Lung microvascular endothelial cell (primary cell): ENCODE data around the gene BARX2. TPM values are rescaled to one million over a fixed set of nuclear protein-coding genes. Genes with fewer than 3 reads are reported as not detected.

ENCODE experiments used
- DNase-seq, 2 donors: peaks; one replicate each; pipeline versions ENCODE4 v3.0.0 to v3.0.0-alpha.2; 2010; ENCODE audit warnings: low read depth in 2 of 2
- total RNA-seq: library from RNA; depleted of rRNA; stranded (reverse); fragments of >200 nt; gene quantifications from 2 replicates; pipeline ENCODE4 v1.2.1, GENCODE V29; 2014

Gene BARX2
- total RNA-seq, 1 donor from 2014 or later = not detected

- no peak for DNase-seq
Observed at GRCh38 chr11:129373489-129373953, 2.1 kb upstream of the BARX2 start.

GRCh38 chr11:129374081-129374992 is 1.3 kb upstream of the BARX2 start:
- no peak for DNase-seq

GRCh38 chr11:129374993-129375750 is 476 bp upstream of the BARX2 start:
- no peak for DNase-seq

GRCh38 chr11:129376658-129377341 is 1.2 kb downstream of the BARX2 start:
- no peak for DNase-seq

DNA sequence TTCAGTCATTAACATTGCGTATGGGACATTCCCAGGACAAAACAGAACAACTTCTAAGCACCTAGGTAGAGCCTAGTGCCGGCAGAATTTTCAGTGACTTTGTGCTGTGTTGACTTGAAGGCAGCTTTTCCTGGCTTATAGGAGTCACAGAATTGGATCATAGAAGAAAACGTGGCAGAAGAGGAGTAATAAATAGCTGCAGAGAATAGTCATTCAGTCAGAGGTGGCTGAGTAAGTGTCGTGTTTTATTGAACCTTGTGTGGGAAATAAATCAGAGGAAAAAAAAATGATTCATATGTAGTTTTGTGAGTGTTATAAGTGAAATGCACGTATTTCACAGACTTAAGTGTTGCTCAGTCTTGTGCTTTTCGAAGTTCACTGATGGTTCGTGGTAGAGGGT is 2.1 kb downstream of the BARX2 start:
- no peak for DNase-seq

DNA sequence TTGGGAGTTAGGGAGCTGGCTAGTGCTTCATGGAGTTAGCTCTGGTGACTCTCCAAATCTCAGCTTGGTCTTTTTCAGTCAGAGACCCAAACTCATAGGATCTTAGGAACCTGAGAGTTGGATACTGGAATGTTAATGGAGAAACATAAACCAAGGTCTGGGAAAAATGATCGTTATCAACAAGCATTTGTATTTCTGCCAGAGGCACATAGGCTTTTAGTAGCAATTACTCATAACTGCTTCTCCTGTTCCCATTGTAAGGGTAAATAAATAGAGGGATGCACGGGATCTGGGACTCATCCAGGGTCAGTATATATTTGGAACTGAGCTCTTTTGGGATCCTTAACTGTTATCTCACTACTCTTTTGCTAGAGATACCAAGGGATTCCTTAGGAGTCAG is 4.8 kb downstream of the BARX2 start:
- no peak for DNase-seq

- DNase-seq = no peak
Observed at GRCh38 chr11:129382583-129382982, 6.9 kb downstream of the BARX2 start.

DNA sequence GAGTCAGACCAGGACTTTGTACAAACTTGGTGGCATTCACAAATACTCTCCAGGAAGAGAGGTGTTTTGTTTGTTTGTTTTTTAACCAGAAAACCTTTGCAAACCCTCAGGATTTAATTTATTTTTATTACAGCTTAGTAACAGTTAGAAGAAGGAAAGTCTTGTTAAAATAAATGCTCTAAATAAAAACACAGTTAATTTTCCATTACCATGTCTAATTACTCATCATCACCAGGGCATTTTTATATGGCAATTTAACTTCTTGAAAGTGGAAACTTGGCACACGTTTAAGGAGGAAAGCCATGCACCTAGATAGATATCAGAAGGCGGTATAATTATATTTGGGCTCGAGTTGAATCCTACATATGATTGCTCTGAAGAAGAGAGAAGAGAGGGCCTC is 7.4 kb downstream of the BARX2 start:
- DNase-seq = no peak

GRCh38 chr11:129383502-129383901 is 7.9 kb downstream of the BARX2 start:
- no peak for DNase-seq

GRCh38 chr11:129384415-129384814 is 8.8 kb downstream of the BARX2 start:
- no peak for DNase-seq

- no peak for DNase-seq
Observed at GRCh38 chr11:129385801-129386200, 10.2 kb downstream of the BARX2 start.

DNA sequence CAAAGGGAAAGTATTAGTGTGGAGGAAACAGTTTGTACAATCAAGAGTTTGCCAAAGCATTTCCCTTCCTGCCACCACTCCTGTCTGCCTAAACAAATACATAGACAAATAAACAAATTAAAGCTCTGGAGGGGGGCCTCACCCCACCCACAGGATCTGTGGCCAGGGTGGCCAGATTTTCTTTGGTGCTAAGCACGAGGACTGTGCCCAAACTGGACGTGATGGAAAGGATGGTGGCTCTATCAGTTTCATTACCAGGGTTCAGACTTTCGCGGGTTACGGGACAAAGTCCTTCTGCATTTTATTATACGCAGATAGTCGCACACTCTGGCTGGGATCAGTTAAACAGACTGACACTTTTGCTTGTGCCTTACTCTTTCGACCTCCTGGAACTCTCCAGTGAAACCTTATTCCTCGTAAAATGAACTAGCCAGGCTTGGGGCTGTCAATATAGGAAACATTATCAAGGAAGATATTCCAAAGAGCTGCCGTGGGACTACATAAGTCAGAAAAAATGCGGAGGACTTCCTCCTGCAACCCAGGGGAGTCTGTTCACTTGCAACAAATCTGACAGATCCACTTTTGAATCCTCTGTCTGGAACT is 11.2 kb downstream of the BARX2 start:
- DNase-seq = no peak

DNA sequence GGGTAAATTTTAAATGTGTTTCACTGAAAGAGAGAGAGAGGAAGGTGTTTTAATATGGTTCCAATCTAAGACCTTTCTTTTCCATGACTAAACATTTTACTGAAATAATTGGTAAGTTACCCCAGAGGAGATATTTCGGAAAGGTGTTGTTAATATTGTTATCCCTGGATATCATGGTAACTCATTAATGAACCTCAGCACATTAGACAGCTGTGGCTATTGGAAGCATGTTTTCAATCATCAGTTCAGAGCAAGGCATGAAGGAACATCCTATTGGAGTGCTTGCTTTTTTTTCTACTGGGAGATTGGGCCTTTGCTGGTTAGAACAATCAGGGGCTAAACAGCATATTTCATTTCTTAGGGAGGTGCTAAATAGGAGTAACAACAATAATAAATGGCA is 11.8 kb downstream of the BARX2 start:
- no peak for DNase-seq

- DNase-seq = no peak
Observed at GRCh38 chr11:129388824-129389223, 13.2 kb downstream of the BARX2 start.

DNA sequence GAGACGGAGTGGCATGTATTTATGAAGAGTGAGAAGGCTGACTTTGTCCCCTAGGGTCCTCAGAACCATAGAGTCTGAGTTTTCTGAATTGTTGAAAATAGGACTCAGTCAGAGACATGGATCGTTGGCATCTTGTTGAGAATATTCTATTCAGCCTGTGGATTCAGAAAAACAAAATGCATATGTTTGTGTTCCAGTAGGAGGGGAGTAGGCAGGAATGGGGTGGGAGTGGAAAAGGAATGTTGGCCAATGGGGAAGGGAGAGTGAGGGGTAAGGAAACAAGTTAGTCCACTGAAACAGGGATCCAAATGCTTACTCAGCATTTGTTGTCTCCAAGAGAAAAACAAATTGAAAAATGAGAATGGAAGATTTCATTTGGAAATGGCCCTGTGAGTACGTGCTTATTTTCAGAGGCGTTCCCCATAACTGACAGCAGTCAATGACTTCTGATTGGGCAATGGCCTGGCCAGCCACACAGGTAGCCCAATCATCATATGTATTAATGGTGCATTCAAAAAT is 14.7 kb downstream of the BARX2 start:
- DNase-seq = no peak

GRCh38 chr11:129391360-129391759 is 15.7 kb downstream of the BARX2 start:
- DNase-seq = no peak

DNA sequence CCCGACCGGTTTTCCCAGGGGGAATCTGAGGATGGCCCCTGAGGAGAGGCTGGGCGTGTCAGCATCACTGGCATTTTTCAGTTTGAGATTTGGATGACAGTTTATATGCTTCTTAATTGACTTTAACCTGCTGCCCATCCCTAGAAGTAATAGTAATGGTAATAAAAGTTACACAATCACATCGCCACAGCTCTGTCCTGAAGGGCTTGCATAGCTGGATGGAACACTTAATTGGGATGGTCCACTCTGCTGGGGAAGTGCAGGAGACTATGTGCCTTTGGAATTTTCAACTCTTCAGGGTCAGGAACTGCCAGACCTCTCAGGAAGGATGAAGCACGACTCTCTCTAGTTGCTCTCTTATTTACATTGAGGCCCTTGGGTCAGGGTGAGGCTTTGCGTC is 16.2 kb downstream of the BARX2 start:
- no peak for DNase-seq

- DNase-seq = no peak
Observed at GRCh38 chr11:129392995-129393394, 17.3 kb downstream of the BARX2 start.

DNA sequence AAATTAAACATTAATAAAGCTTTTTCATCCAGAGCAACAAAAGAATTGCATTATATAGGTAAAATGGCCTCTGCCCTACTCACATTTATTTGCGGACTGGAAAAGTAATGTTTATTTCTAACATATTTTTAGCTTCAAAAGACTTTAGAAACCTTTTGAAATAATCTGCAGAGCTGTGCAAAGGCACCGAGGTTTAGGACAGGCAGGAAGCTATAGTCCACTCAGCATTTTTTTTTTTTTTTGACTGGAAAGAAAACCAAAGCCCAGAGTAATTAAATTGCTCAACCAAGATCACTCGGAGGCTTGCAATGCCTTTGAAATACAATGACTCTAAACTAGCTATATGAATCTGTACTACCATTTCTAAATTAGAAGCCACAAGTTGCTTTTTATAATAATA is 19.1 kb downstream of the BARX2 start:
- no peak for DNase-seq

DNA sequence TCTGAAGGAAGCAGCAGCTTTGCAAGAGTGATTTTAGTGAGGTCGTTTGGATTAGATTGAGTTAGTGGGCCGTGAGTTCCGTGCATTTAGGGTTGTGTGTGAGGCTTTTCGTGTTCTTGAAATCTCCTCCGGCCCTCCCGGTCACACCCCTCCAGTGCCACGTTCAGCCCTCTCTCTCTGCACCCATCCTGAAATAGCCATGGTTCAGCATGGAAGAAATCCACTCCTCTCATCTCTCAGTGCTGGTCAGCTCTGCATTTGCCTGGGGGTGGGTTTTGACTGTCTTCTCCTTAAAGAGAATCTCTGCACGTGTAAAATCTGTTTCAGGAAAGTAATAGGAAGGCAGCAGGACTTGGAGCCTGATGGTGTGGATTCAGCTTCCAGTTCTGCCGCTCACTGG is 19.8 kb downstream of the BARX2 start:
- DNase-seq = no peak

GRCh38 chr11:129395883-129396282 is 20.2 kb downstream of the BARX2 start:
- DNase-seq = no peak
